Astrocyte of the spinal cord (primary cell): Measurements from ENCODE around the gene MELK.
"Not testable (repeated sequence)": the region's sequence is repeated elsewhere in the genome, so short reads cannot be mapped to it uniquely, and the experiment has no call there.

Experiments
- DNase-seq: peaks from one replicate; pipeline ENCODE4 v3.0.0; 2011; ENCODE audit warnings: low read depth, low spot score
- H3K4me3 ChIP-seq: 2 replicates; pipeline ENCODE4 v1.5.1; 2011; ENCODE audit warnings: low read depth, mild to moderate bottlenecking, low read length, moderate library complexity
- CTCF ChIP-seq: IDR thresholded peaks from 2 replicates; pipeline ENCODE4 v1.5.1; 2012; ENCODE audit warnings: low read depth, mild to moderate bottlenecking, low read length, inconsistent platforms
- in situ Hi-C: cut with HindIII; loops from 2 replicates; pipeline ENCODE4 v1.10.0; 2017; ENCODE audit warnings: low sequenced_read_pairs

Gene MELK

DNA sequence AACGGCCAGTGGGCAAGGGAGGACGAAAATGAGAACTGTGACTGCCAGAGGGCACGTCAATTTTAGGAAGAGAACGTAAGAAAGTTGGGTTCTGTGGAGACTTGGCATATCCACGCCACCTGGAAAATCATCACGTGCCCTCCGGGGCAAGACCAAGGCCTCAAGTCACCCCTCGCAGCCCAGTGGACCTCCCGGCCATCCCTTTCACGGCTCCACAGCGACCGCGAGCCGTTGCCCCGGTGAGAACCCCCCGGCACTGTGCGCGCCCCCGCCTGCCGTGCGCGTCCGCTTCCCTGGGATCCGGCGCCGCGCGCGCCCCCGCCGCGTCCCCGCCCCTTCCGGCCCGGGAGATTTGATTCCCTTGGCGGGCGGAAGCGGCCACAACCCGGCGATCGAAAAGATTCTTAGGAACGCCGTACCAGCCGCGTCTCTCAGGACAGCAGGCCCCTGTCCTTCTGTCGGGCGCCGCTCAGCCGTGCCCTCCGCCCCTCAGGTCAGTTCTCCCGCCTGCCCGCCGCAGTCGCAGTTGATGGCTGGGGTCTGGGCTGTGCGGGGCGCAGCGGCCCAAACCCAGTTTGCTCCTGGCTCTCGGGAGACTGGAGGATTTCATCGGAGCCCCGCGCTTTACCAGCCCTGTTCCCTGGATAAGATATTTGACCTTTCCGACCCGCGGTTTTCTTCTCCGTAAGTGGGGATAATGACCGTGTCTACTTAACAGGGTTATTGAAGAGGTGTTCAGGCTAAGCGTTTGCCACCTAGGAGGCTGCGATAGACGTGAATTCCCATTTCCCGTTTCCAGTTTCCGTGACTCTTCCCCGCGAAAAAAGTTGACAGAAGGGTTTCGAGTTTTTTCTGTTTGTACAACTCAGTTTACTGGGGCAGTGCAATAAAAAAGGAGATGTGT lies at the start of gene MELK:
TSS of gene MELK (plus strand) at position 381 of the 904 bp plus-strand sequence. CDS start 8,787 bp downstream, outside the sequence.
- DNase-seq = peak; percentile 78
- TF ChIP-seq CTCF = no peak
- H3K4me3 ChIP-seq = peak within 1 kb of the TSS; percentile 94
- in situ Hi-C loops = no loop called here

GRCh38 chr9:36530224-36530623 lies 42.5 kb upstream of the MELK start:
- TF ChIP-seq CTCF = no peak
- no peak for DNase-seq
- H3K4me3 ChIP-seq = no peak overlapping the region
- in situ Hi-C loops = no loop called here

GRCh38 chr9:36532353-36532752 lies 40.3 kb upstream of the MELK start:
- no peak overlapping the region for H3K4me3 ChIP-seq
- DNase-seq = no peak
- no peak for TF ChIP-seq CTCF
- in situ Hi-C loops = no loop called here

- DNase-seq, in situ Hi-C loops, H3K4me3 ChIP-seq: not testable (repeated sequence)
These were observed 39.0 kb upstream of the MELK start for GRCh38 chr9:36533726-36534125.

- TF ChIP-seq CTCF = no peak
- in situ Hi-C loops = no loop called here
- no peak for DNase-seq
- no peak overlapping the region for H3K4me3 ChIP-seq
These were observed 37.6 kb upstream of the MELK start for GRCh38 chr9:36535107-36535506.

- TF ChIP-seq CTCF = no peak
- in situ Hi-C loops = no loop called here
- H3K4me3 ChIP-seq = no peak overlapping the region
- DNase-seq = no peak
These were observed 34.8 kb upstream of the MELK start for GRCh38 chr9:36537861-36538260.

DNA sequence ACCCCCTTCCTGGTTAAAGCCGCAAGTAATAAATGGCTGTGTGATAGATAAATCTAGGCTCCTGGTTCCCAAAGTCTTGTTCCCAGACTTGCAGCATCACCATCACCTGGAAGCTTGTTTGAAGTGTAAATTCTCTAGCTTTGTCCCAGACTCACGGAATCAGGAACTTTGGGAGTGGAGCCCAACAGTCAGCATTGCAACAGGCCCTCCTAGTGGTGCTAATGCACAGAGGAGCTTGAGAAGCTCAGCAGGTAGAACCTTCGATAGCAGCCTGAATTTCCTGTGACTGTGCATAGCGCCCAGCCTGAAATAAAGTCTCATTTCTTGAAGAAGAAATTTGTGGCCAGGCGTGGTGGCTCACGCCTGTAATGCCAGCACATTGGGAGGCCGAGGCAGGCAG lies 30.3 kb upstream of the MELK start:
- in situ Hi-C loops = no loop called here
- H3K4me3 ChIP-seq = no peak overlapping the region
- no peak for TF ChIP-seq CTCF
- no peak for DNase-seq
